Smooth muscle cell of bladder (primary cell): ENCODE data around the gene TMEM33. TPM values are rescaled to one million over a fixed set of nuclear protein-coding genes. Genes with fewer than 3 reads are reported as not detected.

Source experiments
- total RNA-seq: library from RNA; depleted of rRNA; stranded (reverse); fragments of >200 nt; gene quantifications from 2 replicates; pipeline ENCODE4 v1.2.3, GENCODE V29; 2014

TMEM33 gene, protein sequence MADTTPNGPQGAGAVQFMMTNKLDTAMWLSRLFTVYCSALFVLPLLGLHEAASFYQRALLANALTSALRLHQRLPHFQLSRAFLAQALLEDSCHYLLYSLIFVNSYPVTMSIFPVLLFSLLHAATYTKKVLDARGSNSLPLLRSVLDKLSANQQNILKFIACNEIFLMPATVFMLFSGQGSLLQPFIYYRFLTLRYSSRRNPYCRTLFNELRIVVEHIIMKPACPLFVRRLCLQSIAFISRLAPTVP
- total RNA-seq: 28.0 and 40.7 TPM in 2 replicates

GRCh38 chr4:41934901-41935651 lies at the start of gene TMEM33:
TSS of gene TMEM33 (plus strand) at chr4:41935429. CDS start at chr4:41935485, 56 bp downstream.

GRCh38 chr4:41981456-41981855 lies 46.2 kb downstream of the TMEM33 start, which contains the start of gene DCAF4L1:
TSS of gene DCAF4L1 (plus strand) at chr4:41981756. CDS start at chr4:41981793, 37 bp downstream.

DNA sequence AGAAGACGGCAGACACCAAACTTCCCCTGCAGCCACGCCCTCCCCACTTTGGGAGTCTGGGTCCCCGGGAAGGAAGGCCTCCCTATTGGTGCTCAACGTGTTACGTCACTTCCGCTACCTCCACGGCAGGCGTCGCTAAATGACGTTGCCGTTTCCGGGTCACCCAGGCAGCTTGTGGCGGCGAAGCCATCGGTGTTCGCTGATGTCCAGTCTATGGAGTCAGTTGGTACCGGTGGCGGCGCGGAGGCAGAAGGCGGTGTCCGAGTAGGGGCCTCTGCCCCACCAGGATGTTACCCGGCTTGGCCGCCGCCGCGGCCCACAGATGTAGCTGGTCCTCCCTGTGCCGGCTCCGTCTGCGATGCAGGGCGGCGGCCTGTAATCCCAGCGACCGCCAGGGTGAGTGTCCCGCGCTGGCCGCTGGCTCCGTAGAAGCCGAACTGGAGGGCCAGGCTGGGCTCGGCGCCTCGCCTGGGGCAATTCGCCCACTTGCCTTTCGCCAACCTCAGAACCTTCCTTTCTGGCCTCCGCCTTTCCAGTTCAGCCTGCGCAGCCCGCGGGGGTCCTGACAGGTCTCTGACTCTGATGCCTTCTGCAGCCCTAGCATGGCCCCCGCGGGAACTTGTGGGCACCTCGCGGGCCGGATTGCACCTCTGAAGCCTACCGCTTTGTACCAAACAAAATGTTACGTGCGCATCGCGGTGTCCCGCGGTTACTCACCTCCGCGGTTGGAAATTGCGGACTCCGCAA lies 55.3 kb downstream of the TMEM33 start, which contains the start of gene SLC30A9:
SLC30A9 (plus strand) TSS at position 166 of the 747 bp plus-strand sequence; CDS start at position 288, 122 bp downstream.

Other genes starting within 250 kb of the TMEM33 start
- gene PHOX2B, start 186.7 kb upstream of the TMEM33 start, total RNA-seq: not detected in 2 replicates
- under 0.01 and 0.09 TPM in 2 replicates for gene DCAF4L1, start 46.3 kb downstream of the TMEM33 start, total RNA-seq
- gene SLC30A9, start 55.1 kb downstream of the TMEM33 start, total RNA-seq: 49.8 and 56.7 TPM in 2 replicates
- gene BEND4, start 217.2 kb downstream of the TMEM33 start, total RNA-seq: 0.09 TPM in 1 of 2 replicates, not detected in the other